Calu3 (cell line): ENCODE measurements around the gene RTF2. TPM values are rescaled to one million over a fixed set of nuclear protein-coding genes. Genes with fewer than 3 reads are reported as not detected.
"Not testable (repeated sequence)": the region's sequence is repeated elsewhere in the genome, so short reads cannot be mapped to it uniquely, and the experiment has no call there.

Experiments
- BruUV-seq: library from RNA; stranded (reverse); fragments of 400-500 nt; replicated peaks from 2 replicates; lab custom pipeline; 2021; lab: Mats Ljungman, UMichigan
- CTCF ChIA-PET: fragments of 300-600 bp; sonication (Branson Sonifier 250); formaldehyde crosslinking; loops from one replicate; lab custom pipeline; 2022; ENCODE audit warnings: antibody characterized with exemption; lab: Charles Lee
- DNase-seq: peaks from one replicate; pipeline ENCODE4 v3.0.0; 2022
- H3K27ac Mint-ChIP-seq: one replicate; pipeline ENCODE4 v1.8.0; 2022; ENCODE audit warnings: mixed read lengths; ENCODE audit not compliant: unreplicated experiment
- H3K27me3 Mint-ChIP-seq: one replicate; pipeline ENCODE4 v1.8.0; 2022; ENCODE audit warnings: mixed read lengths; ENCODE audit not compliant: unreplicated experiment
- H3K36me3 Mint-ChIP-seq: one replicate; pipeline ENCODE4 v1.8.0; 2022; ENCODE audit warnings: mild to moderate bottlenecking, moderate library complexity, mixed read lengths; ENCODE audit not compliant: insufficient read depth, unreplicated experiment
- H3K4me1 Mint-ChIP-seq: one replicate; pipeline ENCODE4 v1.8.0; 2022; ENCODE audit warnings: mild to moderate bottlenecking, low read depth, mixed read lengths; ENCODE audit not compliant: unreplicated experiment
- H3K4me3 Mint-ChIP-seq: one replicate; pipeline ENCODE4 v1.8.0; 2022; ENCODE audit warnings: mild to moderate bottlenecking, low read depth, moderate library complexity, mixed read lengths; ENCODE audit not compliant: unreplicated experiment
- H3K9me3 Mint-ChIP-seq: one replicate; pipeline ENCODE4 v1.8.0; 2022; ENCODE audit warnings: low read depth, mixed read lengths; ENCODE audit not compliant: unreplicated experiment
- CTCF ChIP-seq: fragments of 200-600 bp; IDR thresholded peaks from one replicate; pipeline ENCODE4 v1.8.0; 2022; ENCODE audit warnings: antibody characterized with exemption; ENCODE audit not compliant: unreplicated experiment
- intact Hi-C: fragments of 100-400 bp; cut with micrococcal nuclease; formaldehyde crosslinking; loops from one replicate; pipeline ENCODE4 v1.10.0; 2022; ENCODE audit not compliant: unreplicated experiment
- total RNA-seq: library from RNA; stranded (reverse); gene quantifications from 2 replicates; pipeline ENCODE4 v1.2.3, GENCODE V29; 2022

Gene RTF2
- total RNA-seq, 1 experiment from 2014 or later: 67.2 TPM

DNA sequence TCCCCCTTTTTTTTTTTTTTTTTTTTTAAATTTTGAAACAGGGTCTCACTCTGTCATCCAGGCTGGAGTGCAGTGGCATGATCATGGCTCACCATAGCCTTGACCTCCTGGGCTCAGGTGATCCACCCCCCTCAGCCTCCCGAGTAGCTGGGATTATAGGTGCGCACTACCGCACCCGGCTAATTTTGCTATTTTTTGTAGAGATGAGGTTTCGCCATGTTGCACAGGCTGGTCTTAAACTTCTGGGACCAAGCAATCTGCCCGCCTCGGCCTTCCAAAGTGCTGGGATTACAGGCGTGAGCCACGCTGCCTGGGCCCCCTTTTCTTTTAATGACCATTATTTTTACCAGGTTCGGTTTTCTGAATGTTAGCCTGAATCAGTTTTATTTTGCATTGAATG, 51.1 kb downstream of the RTF2 start:
- no TSS peak for BruUV-seq

DNA sequence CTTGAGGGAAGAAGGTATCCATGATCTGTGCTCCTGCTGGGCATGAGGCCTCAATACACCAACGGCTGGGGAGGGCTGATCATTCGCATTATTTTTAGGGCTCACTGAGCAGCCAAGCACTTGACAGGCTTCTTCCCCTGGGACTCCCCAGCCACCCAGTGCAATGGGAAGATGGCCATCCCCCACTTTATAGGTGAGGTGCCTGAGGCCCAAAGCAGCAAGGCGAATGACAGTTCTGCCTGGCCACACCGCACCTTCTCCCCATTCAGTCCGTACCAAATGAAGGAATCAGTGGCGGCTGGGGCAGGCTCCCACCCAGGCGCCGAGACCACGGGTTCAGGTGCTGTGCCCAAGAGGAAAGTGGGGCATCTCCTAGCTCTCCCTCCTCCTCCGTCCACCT, 51.8 kb downstream of the RTF2 start:
- no peaks in the 10 kb centered on the region for H3K36me3 Mint-ChIP-seq
- no peaks in the 10 kb centered on the region for H3K9me3 Mint-ChIP-seq
- intact Hi-C loops: no loop called here
- DNase-seq: no peak
- no peaks in the 10 kb centered on the region for H3K27me3 Mint-ChIP-seq
- no TSS peak for BruUV-seq
- H3K27ac Mint-ChIP-seq: no peak overlapping the region
- no peaks in the 10 kb centered on the region for H3K4me1 Mint-ChIP-seq
- no peak for TF ChIP-seq CTCF
- H3K4me3 Mint-ChIP-seq: no peak overlapping the region
- CTCF ChIA-PET: interaction anchor here (0.6 to 1.1 kb wide), 2 partner anchors 11 to 1877 kb away, joined by 3 to 4 read pairs; no protein-coding TSS in a partner anchor

More for the DNA sequence above, 51.1 kb downstream of the RTF2 start:
- H3K4me3 Mint-ChIP-seq: no peak overlapping the region
- intact Hi-C loops: no loop called here
- no peak overlapping the region for H3K27ac Mint-ChIP-seq
- CTCF ChIA-PET: interaction anchor here (0.6 kb wide), 1 partner anchor 43 kb away, joined by 6 read pairs; no protein-coding TSS in a partner anchor
- no peaks in the 10 kb centered on the region for H3K36me3 Mint-ChIP-seq
- no peak for TF ChIP-seq CTCF
- H3K27me3 Mint-ChIP-seq: no peaks in the 10 kb centered on the region
- no peak for DNase-seq
- no peaks in the 10 kb centered on the region for H3K4me1 Mint-ChIP-seq
- H3K9me3 Mint-ChIP-seq: no peaks in the 10 kb centered on the region

GRCh38 chr20:56520746-56521354, 52.4 kb downstream of the RTF2 start:
- intact Hi-C loops, H3K9me3 Mint-ChIP-seq, BruUV-seq, H3K27ac Mint-ChIP-seq, H3K4me3 Mint-ChIP-seq, H3K4me1 Mint-ChIP-seq, DNase-seq, H3K27me3 Mint-ChIP-seq, H3K36me3 Mint-ChIP-seq: not testable (repeated sequence)
- CTCF ChIA-PET: interaction anchor here (0.6 to 1.1 kb wide), 2 partner anchors 10 to 1876 kb away, joined by 3 to 4 read pairs; no protein-coding TSS in a partner anchor

DNA sequence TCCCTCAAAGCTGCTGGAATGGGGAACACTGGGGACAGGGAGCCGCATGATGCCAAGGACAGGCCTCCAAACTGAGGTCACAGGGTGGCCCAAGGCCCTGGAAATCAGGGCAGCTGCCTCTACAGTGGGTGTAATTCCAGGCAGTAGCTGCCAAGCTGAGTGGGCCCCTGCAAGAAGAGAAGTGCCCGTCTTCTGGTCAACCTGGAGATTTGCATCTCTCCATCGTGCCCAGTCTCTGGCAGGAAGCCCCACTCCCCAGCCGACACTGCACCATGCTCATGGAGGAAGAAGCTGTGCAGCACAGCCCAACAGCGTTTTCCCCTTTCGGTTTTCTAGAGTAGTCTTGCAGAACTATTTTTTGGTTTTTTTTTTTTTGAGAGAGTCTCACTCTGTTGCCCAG, 53.9 kb downstream of the RTF2 start:
- H3K9me3 Mint-ChIP-seq: no peaks in the 10 kb centered on the region
- no TSS peak for BruUV-seq
- TF ChIP-seq CTCF: no peak
- no peak overlapping the region for H3K27ac Mint-ChIP-seq
- H3K4me1 Mint-ChIP-seq: no peaks in the 10 kb centered on the region
- DNase-seq: no peak
- no peaks in the 10 kb centered on the region for H3K27me3 Mint-ChIP-seq
- no peaks in the 10 kb centered on the region for H3K36me3 Mint-ChIP-seq
- H3K4me3 Mint-ChIP-seq: no peak overlapping the region
- CTCF ChIA-PET: no interaction called here
- intact Hi-C loops: no loop called here

GRCh38 chr20:56524444-56524843, 56.0 kb downstream of the RTF2 start, which contains the start of gene FAM209A:
Gene FAM209A (plus strand): TSS chr20:56524744. CDS start chr20:56524809, 65 bp downstream.
- intact Hi-C loops, H3K27ac Mint-ChIP-seq, DNase-seq, H3K4me1 Mint-ChIP-seq, H3K4me3 Mint-ChIP-seq, CTCF ChIA-PET, BruUV-seq, H3K27me3 Mint-ChIP-seq, H3K9me3 Mint-ChIP-seq, H3K36me3 Mint-ChIP-seq: not testable (repeated sequence)
